Esophagus muscularis mucosa (tissue), 4 donors: ENCODE data around the gene CLEC18B.

Source experiments
- EP300 ChIP-seq: sonication (generic); formaldehyde crosslinking; IDR thresholded peaks from one replicate; pipeline ENCODE4 v1.6.1; 2017; ENCODE audit warnings: antibody characterized with exemption
- POLR2A ChIP-seq: fragments of 450-650 bp; IDR thresholded peaks from one replicate; pipeline ENCODE4 v1.6.1; 2017; ENCODE audit warnings: antibody characterized with exemption, moderate library complexity, mild to moderate bottlenecking, low read depth
- POLR2AphosphoS5 ChIP-seq, 2 donors: sonication (generic); formaldehyde crosslinking; IDR thresholded peaks; one replicate each; pipeline ENCODE4 v1.6.1; 2017; ENCODE audit warnings: antibody characterized with exemption in 2 of 2
- TF ChIP-seq, protein P1 (sequence below), 3 experiments: fragments of 200-600 bp in 2 of 3; fragments of 450-650 bp in 1 of 3; sonication (generic) in 2 of 3; IDR thresholded peaks; one replicate each; pipeline ENCODE4 v1.5.1; 2017 to 2019; ENCODE audit warnings: antibody characterized with exemption in 3 of 3, mild to moderate bottlenecking in 2 of 3, moderate library complexity in 1 of 3

DNA sequence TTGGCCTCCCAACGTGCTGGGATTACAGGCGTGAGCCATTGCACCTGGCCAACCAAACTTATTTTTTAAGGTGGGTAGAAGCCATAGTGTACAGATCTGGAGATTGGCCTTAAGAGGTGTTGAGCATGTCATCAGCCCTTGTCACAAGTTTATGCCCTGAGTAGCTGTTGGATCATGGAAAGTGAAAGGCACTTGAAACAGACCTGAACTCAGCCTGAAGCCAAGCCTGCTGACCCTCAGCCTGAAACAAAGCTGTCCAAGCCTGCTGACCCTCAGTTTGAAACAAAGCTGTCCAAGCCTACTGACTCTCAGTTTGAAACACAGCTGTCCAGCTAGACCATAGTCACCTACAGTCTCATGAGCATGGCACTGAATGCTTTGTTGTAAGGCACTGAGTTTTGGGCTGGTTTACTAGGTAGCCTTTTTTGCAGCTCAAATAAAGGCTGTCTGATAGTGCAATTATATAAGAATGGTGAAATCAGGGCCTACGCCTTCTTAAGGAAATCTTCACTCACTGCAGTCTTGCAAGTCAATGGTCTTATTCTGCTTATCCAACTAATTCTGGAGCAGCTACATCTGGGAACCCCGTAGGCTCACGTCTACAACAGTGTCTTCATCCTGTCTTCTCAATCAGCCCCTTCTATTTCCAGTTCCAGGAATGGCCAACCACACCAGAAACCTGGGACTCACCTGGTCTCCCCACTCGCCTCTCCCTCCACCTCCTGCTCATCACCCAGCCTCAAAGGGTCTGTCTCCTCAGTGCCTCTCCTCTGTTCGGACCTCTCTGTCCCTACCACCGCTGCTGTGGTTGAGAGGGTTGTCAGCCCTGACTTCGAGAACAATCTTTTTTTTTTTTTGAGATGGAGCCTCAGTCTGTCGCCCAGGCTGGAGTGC is 48.1 kb downstream of the CLEC18B start:
- TF ChIP-seq, protein P1, sequence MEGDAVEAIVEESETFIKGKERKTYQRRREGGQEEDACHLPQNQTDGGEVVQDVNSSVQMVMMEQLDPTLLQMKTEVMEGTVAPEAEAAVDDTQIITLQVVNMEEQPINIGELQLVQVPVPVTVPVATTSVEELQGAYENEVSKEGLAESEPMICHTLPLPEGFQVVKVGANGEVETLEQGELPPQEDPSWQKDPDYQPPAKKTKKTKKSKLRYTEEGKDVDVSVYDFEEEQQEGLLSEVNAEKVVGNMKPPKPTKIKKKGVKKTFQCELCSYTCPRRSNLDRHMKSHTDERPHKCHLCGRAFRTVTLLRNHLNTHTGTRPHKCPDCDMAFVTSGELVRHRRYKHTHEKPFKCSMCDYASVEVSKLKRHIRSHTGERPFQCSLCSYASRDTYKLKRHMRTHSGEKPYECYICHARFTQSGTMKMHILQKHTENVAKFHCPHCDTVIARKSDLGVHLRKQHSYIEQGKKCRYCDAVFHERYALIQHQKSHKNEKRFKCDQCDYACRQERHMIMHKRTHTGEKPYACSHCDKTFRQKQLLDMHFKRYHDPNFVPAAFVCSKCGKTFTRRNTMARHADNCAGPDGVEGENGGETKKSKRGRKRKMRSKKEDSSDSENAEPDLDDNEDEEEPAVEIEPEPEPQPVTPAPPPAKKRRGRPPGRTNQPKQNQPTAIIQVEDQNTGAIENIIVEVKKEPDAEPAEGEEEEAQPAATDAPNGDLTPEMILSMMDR (IDR thresholded peaks at IDR 0.05): no peak
- TF ChIP-seq POLR2AphosphoS5 (IDR thresholded peaks at IDR 0.05): no peak
- TF ChIP-seq POLR2A: no peak
- TF ChIP-seq EP300: no peak
